Left ventricle myocardium inferior (tissue), 1 donor: ENCODE data around the gene COMMD1. TPM values are rescaled to one million over a fixed set of nuclear protein-coding genes. Genes with fewer than 3 reads are reported as not detected.

Source experiments
- DNase-seq: peaks from one replicate; pipeline ENCODE4 v3.0.0-alpha.2; 2020
- H3K27ac ChIP-seq: fragments of 200-600 bp; replicated peaks from 2 replicates; pipeline ENCODE4 v1.8.0; 2021
- H3K27me3 ChIP-seq: fragments of 200-600 bp; 2 replicates; pipeline ENCODE4 v1.8.0; 2021; ENCODE audit warnings: low read depth
- H3K36me3 ChIP-seq: fragments of 200-600 bp; 2 replicates; pipeline ENCODE4 v1.8.0; 2021
- H3K4me1 ChIP-seq: fragments of 200-600 bp; 2 replicates; pipeline ENCODE4 v1.8.0; 2021
- H3K4me3 ChIP-seq: fragments of 200-600 bp; 2 replicates; pipeline ENCODE4 v1.8.0; 2021; ENCODE audit warnings: mild to moderate bottlenecking, moderate library complexity
- H3K9me3 ChIP-seq: fragments of 200-600 bp; replicated peaks from 2 replicates; pipeline ENCODE4 v1.8.0; 2021
- intact Hi-C: fragments of 100-400 bp; cut with micrococcal nuclease; formaldehyde crosslinking; loops from one replicate; pipeline ENCODE4 v1.11.0; 2022
- total RNA-seq: library from RNA; stranded (reverse); fragmentation: NEBNext Ultra II Directional; extraction: Animal tissue kit (Norgen Biotek cat#: 25700); gene quantifications from one replicate; pipeline ENCODE4 v1.2.1, GENCODE V29; 2021
- TF ChIP-seq, protein P1 (sequence below): fragments of 200-600 bp; IDR thresholded peaks from 2 replicates; pipeline ENCODE4 v1.8.0; 2021; ENCODE audit warnings: antibody characterized with exemption, mild to moderate bottlenecking, borderline replicate concordance
- donor health status: DM: no; HTN: yes; CAD: no; lungs with severe emphysema.

Gene COMMD1
- total RNA-seq, 1 donor from 2014 or later = 63.7 TPM

DNA sequence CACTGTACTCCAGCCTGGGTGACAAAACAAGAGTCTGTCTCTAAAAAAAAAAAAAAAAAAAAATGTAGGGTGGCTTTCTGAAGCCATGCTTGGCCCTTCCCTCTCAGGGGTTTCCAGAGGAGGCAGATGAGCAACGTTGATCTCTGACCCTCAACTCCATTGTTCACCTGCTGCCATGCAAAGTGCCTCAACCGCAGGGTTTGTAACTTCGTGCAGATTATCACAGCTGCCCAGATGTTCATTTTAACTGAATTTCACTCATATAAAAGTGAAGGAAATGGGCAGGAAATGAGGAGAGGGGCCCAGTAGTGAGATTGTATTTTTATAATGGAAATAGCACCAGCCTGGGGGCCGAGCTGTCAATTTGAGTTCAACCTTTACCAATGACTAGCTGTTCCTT lies 275.5 kb downstream of the COMMD1 start:
- no peaks in the 10 kb centered on the region for H3K9me3 ChIP-seq
- H3K4me1 ChIP-seq = peaks cover 42% of the 10 kb centered on the region
- DNase-seq = no peak
- no peaks in the 10 kb centered on the region for H3K27me3 ChIP-seq
- H3K4me3 ChIP-seq = no peak overlapping the region
- no peaks in the 10 kb centered on the region for H3K36me3 ChIP-seq
- TF ChIP-seq, protein P1, sequence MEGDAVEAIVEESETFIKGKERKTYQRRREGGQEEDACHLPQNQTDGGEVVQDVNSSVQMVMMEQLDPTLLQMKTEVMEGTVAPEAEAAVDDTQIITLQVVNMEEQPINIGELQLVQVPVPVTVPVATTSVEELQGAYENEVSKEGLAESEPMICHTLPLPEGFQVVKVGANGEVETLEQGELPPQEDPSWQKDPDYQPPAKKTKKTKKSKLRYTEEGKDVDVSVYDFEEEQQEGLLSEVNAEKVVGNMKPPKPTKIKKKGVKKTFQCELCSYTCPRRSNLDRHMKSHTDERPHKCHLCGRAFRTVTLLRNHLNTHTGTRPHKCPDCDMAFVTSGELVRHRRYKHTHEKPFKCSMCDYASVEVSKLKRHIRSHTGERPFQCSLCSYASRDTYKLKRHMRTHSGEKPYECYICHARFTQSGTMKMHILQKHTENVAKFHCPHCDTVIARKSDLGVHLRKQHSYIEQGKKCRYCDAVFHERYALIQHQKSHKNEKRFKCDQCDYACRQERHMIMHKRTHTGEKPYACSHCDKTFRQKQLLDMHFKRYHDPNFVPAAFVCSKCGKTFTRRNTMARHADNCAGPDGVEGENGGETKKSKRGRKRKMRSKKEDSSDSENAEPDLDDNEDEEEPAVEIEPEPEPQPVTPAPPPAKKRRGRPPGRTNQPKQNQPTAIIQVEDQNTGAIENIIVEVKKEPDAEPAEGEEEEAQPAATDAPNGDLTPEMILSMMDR = no peak
- intact Hi-C loops = no loop called here
- H3K27ac ChIP-seq = no peak overlapping the region

DNA sequence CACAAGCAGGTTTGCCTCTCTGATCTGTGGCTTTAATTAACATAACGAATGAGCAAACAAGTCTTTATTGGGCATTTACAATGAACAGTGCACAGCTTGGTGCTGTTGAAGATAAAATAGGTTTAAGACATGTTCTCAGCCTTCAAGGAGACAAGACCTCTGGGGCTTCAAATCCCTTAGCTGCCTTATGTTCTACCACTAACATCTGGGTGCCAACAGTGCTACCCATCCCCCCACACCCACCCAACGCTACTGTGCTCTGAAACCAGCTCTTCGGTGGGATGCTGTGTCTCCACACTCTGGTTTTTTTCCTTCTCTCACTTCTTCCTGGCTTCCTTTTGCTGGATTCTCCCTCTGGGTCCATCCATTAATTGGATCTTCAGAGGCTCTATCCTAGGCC lies 276.4 kb downstream of the COMMD1 start:
- peaks cover 42% of the 10 kb centered on the region for H3K4me1 ChIP-seq
- H3K9me3 ChIP-seq = no peaks in the 10 kb centered on the region
- TF ChIP-seq, protein P1 = no peak
- no peaks in the 10 kb centered on the region for H3K27me3 ChIP-seq
- intact Hi-C loops = no loop called here
- DNase-seq = no peak
- H3K36me3 ChIP-seq = no peaks in the 10 kb centered on the region
- H3K27ac ChIP-seq = no peak overlapping the region
- H3K4me3 ChIP-seq = no peak overlapping the region

DNA sequence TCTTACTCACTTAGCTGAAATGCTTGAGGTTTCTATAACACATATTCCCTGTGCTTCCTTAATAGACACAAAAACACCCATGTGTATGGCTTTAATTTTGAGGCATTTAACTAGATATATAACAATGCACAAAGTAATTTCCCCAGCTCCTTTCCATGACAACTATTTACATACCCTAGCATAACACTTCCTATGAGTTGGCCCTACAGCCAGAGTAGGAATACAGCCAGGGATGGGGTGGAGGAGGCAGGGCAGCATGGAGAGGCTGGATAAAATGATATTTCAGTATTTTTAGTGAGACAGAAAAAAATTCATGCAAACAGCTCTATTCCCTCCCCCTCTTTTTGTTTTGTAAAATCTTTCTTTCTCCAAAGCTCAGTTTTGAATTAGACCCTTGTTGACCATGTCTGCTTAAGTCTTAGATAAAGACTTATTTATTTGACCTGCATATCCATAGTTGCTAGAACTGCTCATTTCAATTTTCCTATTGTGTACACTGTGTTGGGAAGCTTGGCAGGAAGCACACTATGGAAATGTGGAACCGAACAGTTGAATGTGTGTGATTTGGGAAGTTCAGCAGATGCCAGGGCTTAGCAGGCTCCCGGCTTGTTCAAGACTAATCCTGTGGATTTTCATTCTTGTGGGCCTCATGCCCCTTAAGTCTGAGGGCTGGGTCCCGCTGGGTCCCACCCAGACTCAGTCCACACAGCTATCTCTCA lies 279.2 kb downstream of the COMMD1 start:
- Histone ChIP-seq H3K4me1 (peaks cover 43% of the 10 kb centered on the region), H3K27me3 (no peaks in the 10 kb centered on the region), H3K27ac (no peak overlapping the region), H3K9me3 (no peaks in the 10 kb centered on the region), H3K4me3 (no peak overlapping the region), H3K36me3 (no peaks in the 10 kb centered on the region)
- intact Hi-C loops = no loop called here
- no peak for DNase-seq
- TF ChIP-seq, protein P1 = no peak

Other genes starting within 250 kb of the COMMD1 start
- gene FAM161A, start 51.6 kb upstream of the COMMD1 start, total RNA-seq = 1.2 TPM
- gene CCT4, start 17.0 kb upstream of the COMMD1 start, total RNA-seq = 92.7 TPM